CD4-positive, CD25-positive, alpha-beta regulatory T cell (primary cell): Measurements from ENCODE around the gene YIPF1. TPM values are rescaled to one million over a fixed set of nuclear protein-coding genes. Genes with fewer than 3 reads are reported as not detected.

ENCODE experiments used
- ATAC-seq, 2 donors: fragments of 150-1000 bp; cut with Tn5 transposase; one replicate each; pipeline ENCODE4 v1.10.0; 2021; ENCODE audit warnings: low read depth in 2 of 2, moderate number of reproducible peaks in 2 of 2, moderate library complexity in 1 of 2
- DNase-seq, 3 donors: peaks; one replicate each; pipeline versions ENCODE4 v3.0.0 to v3.0.0-alpha.2; 2012 to 2022; ENCODE audit warnings: mixed read lengths in 1 of 3
- H3K27ac ChIP-seq: one replicate; pipeline ENCODE4 v1.7.0; 2013; ENCODE audit warnings: mild to moderate bottlenecking, low read length; ENCODE audit not compliant: insufficient read depth, poor library complexity, severe bottlenecking
- H3K27me3 ChIP-seq: one replicate; pipeline ENCODE4 v1.7.0; 2013; ENCODE audit warnings: low read length; ENCODE audit not compliant: control insufficient read depth, insufficient read depth
- H3K36me3 ChIP-seq: one replicate; pipeline ENCODE4 v1.7.0; 2013; ENCODE audit warnings: mild to moderate bottlenecking, low read length, moderate library complexity; ENCODE audit not compliant: control insufficient read depth, insufficient read depth
- H3K4me1 ChIP-seq: 2 replicates; pipeline ENCODE4 v1.7.0; 2013; ENCODE audit warnings: mild to moderate bottlenecking, low read length; ENCODE audit not compliant: insufficient read depth, control insufficient read depth, poor library complexity, severe bottlenecking
- H3K4me3 ChIP-seq: one replicate; pipeline ENCODE4 v1.7.0; 2013; ENCODE audit warnings: low read depth, mild to moderate bottlenecking, low read length, moderate library complexity
- H3K9me3 ChIP-seq, 2 experiments: 1 replicate in 1 of 2; 2 replicates in 1 of 2; pipeline ENCODE4 v1.7.0; 2013; ENCODE audit warnings: low read length in 2 of 2, mild to moderate bottlenecking in 1 of 2, moderate library complexity in 1 of 2; ENCODE audit not compliant: control insufficient read depth in 2 of 2
- H3K27ac Mint-ChIP-seq, 3 donors: one replicate each; pipeline ENCODE4 v1.8.0; 2020 to 2022; ENCODE audit warnings: mild to moderate bottlenecking in 3 of 3, mixed read lengths in 3 of 3, moderate library complexity in 2 of 3
- H3K27me3 Mint-ChIP-seq: one replicate; pipeline ENCODE4 v1.8.0; 2022; ENCODE audit warnings: mild to moderate bottlenecking, mixed read lengths
- H3K36me3 Mint-ChIP-seq: one replicate; pipeline ENCODE4 v1.8.0; 2020; ENCODE audit warnings: mixed read lengths
- H3K4me1 Mint-ChIP-seq, 4 donors: one replicate each; pipeline ENCODE4 v1.8.0; 2020 to 2022; ENCODE audit warnings: mixed read lengths in 4 of 4, mild to moderate bottlenecking in 1 of 4
- H3K4me3 Mint-ChIP-seq, 4 donors: one replicate each; pipeline ENCODE4 v1.8.0; 2020 to 2022; ENCODE audit warnings: mild to moderate bottlenecking in 4 of 4, mixed read lengths in 4 of 4, moderate library complexity in 3 of 4
- H3K9me3 Mint-ChIP-seq, 7 donors: one replicate each; pipeline ENCODE4 v1.8.0; 2020 to 2022; ENCODE audit warnings: mixed read lengths in 7 of 7, mild to moderate bottlenecking in 3 of 7, moderate library complexity in 2 of 7
- polyA plus RNA-seq, 4 donors: library from polyadenylated mRNA; unstranded; fragments of 300-500 nt; fragmentation: Illumina TruSeq; gene quantifications; one replicate each; pipeline ENCODE4 v1.2.3, GENCODE V29; 2021
- total RNA-seq: library from RNA; stranded (reverse); gene quantifications from one replicate; pipeline ENCODE4 v1.2.3, GENCODE V29; 2022

The YIPF1 gene
- total RNA-seq (16.0 TPM), polyA plus RNA-seq (10 to 100 TPM; 35.8 to 51.4 (median 38.8) TPM)

DNA sequence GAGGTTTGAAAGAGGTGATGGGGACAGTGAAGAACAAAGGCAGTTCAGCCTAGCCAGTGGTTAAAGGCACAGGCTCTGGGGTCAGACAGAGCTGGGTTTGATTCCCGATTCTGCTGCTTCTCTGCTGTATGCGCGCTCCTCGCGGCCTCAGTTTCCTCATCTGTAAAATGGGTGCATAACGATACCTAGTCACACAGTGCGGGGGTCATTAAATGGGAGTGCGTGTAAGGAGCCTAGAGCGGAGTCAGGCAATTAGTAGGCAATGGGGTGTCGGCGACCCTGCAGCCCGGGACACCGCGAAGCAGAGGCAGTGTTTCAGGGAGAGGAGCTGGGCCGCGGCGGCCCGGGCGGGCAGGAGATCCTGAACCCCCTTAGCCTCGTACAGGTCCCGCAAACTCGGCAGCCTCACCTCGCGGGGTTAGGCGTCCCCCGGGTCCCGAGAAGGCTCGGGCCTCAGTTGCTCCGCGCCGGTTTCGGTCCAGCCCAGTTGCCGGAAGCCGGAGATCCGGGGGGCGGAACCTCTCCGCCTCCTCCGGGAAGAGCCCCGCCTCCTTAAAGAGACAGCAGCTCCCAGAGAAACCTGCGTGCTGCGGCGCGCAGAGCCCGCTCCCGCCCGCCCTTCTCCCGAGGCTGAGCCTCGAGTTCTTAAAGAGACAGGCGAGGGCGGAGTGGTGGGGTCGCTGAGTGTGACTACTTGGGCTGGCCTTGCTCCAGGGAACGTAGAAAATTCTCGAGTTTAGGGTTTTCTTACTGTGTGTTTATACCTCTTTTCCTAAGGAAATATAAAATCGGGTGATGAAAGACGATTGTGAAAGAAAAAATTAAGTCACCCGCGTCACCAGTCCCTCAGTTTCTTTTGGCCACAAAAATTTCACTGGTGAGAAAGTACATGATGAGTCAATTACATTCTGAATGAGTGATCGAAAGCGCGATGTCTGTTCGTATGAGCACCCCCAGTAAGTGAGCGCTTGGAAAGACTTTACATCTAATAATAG is at the start of gene YIPF1:
Gene YIPF1 (minus strand): TSS at position 494 of the 995 bp plus-strand sequence. CDS start 860 bp downstream, outside the sequence.
- Mint-ChIP-seq H3K36me3 (peaks cover 14% of the 10 kb centered on the region), H3K27me3 (no peaks in the 10 kb centered on the region), H3K27ac (peak within 1 kb of the TSS; percentile 93), H3K4me3 (peak within 1 kb of the TSS; percentile 94 to 96 (median 95)), H3K9me3 (no peaks in the 10 kb centered on the region), H3K4me1 (peaks cover 19 to 57% (median 38%) of the 10 kb centered on the region in 4 donors)
- Histone ChIP-seq H3K27ac (peak within 1 kb of the TSS; percentile 67), H3K4me3 (peak within 1 kb of the TSS; percentile 94), H3K9me3 (no peaks in the 10 kb centered on the region), H3K4me1 (peaks cover 17% of the 10 kb centered on the region), H3K36me3 (no peaks in the 10 kb centered on the region), H3K27me3 (peaks cover 2% of the 10 kb centered on the region)
- ATAC-seq = peak; percentile 95 to 97
- DNase-seq = peak; percentile 81 to 94 (median 83)

DNA sequence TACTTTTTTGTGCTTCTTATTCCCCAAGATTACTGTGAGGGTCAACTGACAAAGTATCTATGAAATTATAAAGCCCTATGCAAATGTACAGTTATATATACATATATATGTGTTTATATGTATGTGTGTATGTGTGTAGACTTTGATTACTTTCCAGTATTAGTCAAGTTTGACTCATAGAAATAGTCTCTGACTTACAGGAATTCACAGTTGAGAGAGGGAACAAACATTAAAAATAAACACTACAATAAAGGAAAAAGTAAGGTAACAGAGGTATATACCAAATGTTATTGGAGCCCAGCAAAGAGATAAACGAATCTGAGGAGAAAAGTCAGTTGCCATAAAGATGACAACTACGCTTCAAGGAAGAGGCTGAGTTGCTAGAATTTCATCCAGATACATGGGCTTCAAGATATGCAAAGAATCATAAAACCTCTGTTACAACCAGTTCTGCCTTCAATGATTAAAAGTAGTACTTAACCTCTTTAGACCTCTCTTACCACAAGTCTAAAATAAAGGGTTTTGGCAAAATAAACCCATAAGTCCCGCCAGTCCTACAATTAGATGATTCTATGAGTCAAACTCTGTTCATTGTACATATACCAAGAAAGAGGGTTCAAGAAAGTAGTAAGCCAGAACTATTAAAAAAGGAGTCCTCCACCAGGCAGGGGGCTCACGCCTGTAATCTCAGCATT is 48.7 kb upstream of the YIPF1 start:
- DNase-seq = no peak
- Mint-ChIP-seq H3K9me3 (peaks cover 0 to 2% (median 0%) of the 10 kb centered on the region in 7 donors), H3K27ac (peak overlapping the region in 1 of 3 donors; percentile 71), H3K27me3 (no peaks in the 10 kb centered on the region), H3K4me1 (peaks cover 16 to 29% (median 26%) of the 10 kb centered on the region in 4 donors), H3K36me3 (peaks cover 33% of the 10 kb centered on the region), H3K4me3 (peak overlapping the region in 1 of 4 donors; percentile 6)
- Histone ChIP-seq H3K4me1 (peaks cover 9% of the 10 kb centered on the region), H3K27ac (no peak overlapping the region), H3K36me3 (peaks cover 36% of the 10 kb centered on the region), H3K27me3 (no peaks in the 10 kb centered on the region), H3K4me3 (no peak overlapping the region), H3K9me3 (peaks cover 9 to 15% of the 10 kb centered on the region in 2 experiments)
- ATAC-seq = no peak

DNA sequence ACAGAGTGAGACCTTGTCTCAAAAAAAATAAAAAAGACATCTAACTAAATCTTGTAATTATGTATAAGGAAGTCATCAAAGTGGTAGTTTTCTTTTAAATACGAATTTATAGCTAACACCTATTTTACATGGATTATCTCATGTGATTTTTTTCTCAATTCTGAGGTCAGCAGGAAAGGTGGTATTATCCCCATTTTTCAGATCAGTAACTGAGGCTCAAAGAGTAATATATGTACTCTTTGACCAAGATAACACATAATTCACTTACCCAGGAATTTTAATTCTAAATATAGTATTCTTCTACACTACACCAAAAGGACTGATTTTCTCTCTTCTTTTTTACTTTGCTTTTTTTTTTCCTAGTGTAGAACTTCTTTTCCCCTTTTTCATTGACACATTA is 46.8 kb upstream of the YIPF1 start:
- H3K36me3 ChIP-seq = peaks cover 36% of the 10 kb centered on the region
- Mint-ChIP-seq H3K9me3 (peaks cover 0 to 2% (median 0%) of the 10 kb centered on the region in 7 donors), H3K36me3 (peaks cover 33% of the 10 kb centered on the region), H3K27me3 (no peaks in the 10 kb centered on the region), H3K27ac (no peak overlapping the region), H3K4me3 (no peak overlapping the region), H3K4me1 (peaks cover 5 to 29% (median 15%) of the 10 kb centered on the region in 4 donors)
- no peak overlapping the region for H3K27ac ChIP-seq
- no peaks in the 10 kb centered on the region for H3K4me1 ChIP-seq
- no peak overlapping the region for H3K4me3 ChIP-seq
- ATAC-seq = no peak
- H3K9me3 ChIP-seq = peaks cover 9 to 18% of the 10 kb centered on the region in 2 experiments
- H3K27me3 ChIP-seq = no peaks in the 10 kb centered on the region
- no peak for DNase-seq

DNA sequence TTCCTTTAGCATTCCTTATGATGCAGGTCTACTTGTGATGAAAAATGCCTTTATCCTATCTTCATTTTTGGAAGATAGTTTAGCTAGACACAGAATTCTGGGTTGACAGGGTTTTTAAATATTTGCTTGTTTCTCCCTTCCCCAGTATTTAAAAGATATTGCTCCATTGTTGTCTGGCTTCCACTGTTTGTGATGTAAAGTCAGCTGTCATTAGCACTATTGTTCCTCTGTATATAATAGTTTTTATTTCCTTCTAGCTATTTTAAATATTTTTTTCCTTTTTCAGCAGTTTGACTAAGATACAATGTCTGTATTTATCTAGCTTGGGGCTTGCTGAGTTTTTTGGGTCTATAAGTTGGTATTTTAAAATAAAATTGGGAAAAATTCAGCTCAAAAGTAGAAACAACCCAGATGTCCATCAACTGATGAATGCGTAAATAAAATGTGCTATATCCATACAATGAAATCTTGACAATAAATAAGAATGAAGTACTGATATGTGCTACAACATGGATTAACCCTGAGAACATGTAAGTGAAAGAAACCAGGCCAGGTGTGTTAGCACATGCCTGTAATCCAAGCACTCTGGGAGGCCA is 44.7 kb upstream of the YIPF1 start:
- no peak for DNase-seq
- Mint-ChIP-seq H3K36me3 (peaks cover 35% of the 10 kb centered on the region), H3K4me3 (no peak overlapping the region), H3K4me1 (peaks cover 0 to 28% (median 9%) of the 10 kb centered on the region in 4 donors), H3K27me3 (no peaks in the 10 kb centered on the region), H3K9me3 (peaks cover 0 to 2% (median 0%) of the 10 kb centered on the region in 7 donors), H3K27ac (no peak overlapping the region)
- no peak overlapping the region for H3K27ac ChIP-seq
- no peak for ATAC-seq
- peaks cover 9 to 18% of the 10 kb centered on the region in 2 experiments for H3K9me3 ChIP-seq
- H3K27me3 ChIP-seq = no peaks in the 10 kb centered on the region
- H3K4me3 ChIP-seq = no peak overlapping the region
- H3K4me1 ChIP-seq = no peaks in the 10 kb centered on the region
- peaks cover 47% of the 10 kb centered on the region for H3K36me3 ChIP-seq

- Mint-ChIP-seq H3K27ac (no peak overlapping the region), H3K4me1 (peaks cover 2 to 11% (median 4%) of the 10 kb centered on the region in 4 donors), H3K36me3 (peaks cover 41% of the 10 kb centered on the region), H3K4me3 (no peak overlapping the region), H3K9me3 (peaks cover 0 to 2% (median 0%) of the 10 kb centered on the region in 7 donors), H3K27me3 (no peaks in the 10 kb centered on the region)
- peaks cover 9 to 18% of the 10 kb centered on the region in 2 experiments for H3K9me3 ChIP-seq
- no peak for ATAC-seq
- H3K4me3 ChIP-seq = no peak overlapping the region
- no peak overlapping the region for H3K27ac ChIP-seq
- no peaks in the 10 kb centered on the region for H3K27me3 ChIP-seq
- H3K4me1 ChIP-seq = no peaks in the 10 kb centered on the region
- H3K36me3 ChIP-seq = peaks cover 51% of the 10 kb centered on the region
- DNase-seq = no peak
Measured at GRCh38 chr1:53931523-53931922, 41.9 kb upstream of the YIPF1 start.

- Histone ChIP-seq H3K9me3 (peaks cover 9 to 18% of the 10 kb centered on the region in 2 experiments), H3K4me3 (no peak overlapping the region), H3K27ac (no peak overlapping the region), H3K36me3 (peaks cover 54% of the 10 kb centered on the region), H3K4me1 (no peaks in the 10 kb centered on the region), H3K27me3 (no peaks in the 10 kb centered on the region)
- Mint-ChIP-seq H3K9me3 (peaks cover 0 to 2% (median 0%) of the 10 kb centered on the region in 7 donors), H3K36me3 (peaks cover 41% of the 10 kb centered on the region), H3K4me1 (peaks cover 2 to 11% (median 4%) of the 10 kb centered on the region in 4 donors), H3K27ac (no peak overlapping the region), H3K4me3 (no peak overlapping the region), H3K27me3 (no peaks in the 10 kb centered on the region)
- ATAC-seq (no peak), DNase-seq (no peak)
Measured at GRCh38 chr1:53930932-53931331, 41.3 kb upstream of the YIPF1 start.

DNA sequence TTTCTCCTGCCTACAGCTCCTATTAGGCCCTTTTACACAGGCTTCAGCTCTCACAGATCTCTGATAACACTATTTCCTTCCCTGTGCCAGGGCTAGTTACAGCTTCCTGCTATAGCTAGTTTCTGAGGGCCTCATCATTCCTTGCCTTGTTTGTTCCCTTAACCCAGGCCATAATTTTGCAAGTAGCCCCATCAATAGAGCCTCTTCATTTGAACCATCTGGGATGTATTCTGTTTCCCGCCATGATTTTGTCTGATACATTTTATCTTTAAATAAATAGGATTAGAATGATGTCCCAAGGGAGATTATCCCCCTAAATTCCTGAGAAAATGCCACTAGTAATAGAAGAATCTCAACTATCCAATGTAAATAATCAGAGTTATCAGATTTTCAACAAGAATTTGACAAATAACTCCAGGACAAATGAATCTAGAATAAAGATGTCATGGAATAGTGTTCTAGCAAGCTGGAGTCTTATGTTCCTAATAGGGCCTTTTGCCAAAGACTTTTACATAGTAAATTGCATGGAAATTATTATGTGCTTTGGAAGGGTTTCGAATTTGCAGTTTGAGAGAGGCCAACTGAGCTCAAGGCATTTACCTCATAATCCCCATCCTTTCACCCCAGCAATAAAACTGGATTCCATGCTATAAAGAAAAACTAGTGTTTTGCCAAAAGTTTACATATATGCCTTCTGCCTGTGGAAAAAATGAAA is 39.8 kb upstream of the YIPF1 start:
- Histone ChIP-seq H3K36me3 (peaks cover 49% of the 10 kb centered on the region), H3K9me3 (peaks cover 5 to 8% of the 10 kb centered on the region in 2 experiments), H3K4me1 (no peaks in the 10 kb centered on the region), H3K27ac (no peak overlapping the region), H3K27me3 (no peaks in the 10 kb centered on the region), H3K4me3 (no peak overlapping the region)
- H3K4me1 Mint-ChIP-seq = peaks cover 0 to 11% (median 3%) of the 10 kb centered on the region in 4 donors
- H3K9me3 Mint-ChIP-seq = peaks cover 0 to 2% (median 0%) of the 10 kb centered on the region in 7 donors
- no peaks in the 10 kb centered on the region for H3K27me3 Mint-ChIP-seq
- DNase-seq (no peak), ATAC-seq (no peak)
- H3K27ac Mint-ChIP-seq = peak overlapping the region in 2 of 3 donors; percentile 65 to 69
- H3K4me3 Mint-ChIP-seq = no peak overlapping the region
- peaks cover 38% of the 10 kb centered on the region for H3K36me3 Mint-ChIP-seq
